K562 (cell line): Measurements from ENCODE around the gene KIF3A. TPM values are rescaled to one million over a fixed set of nuclear protein-coding genes. Genes with fewer than 3 reads are reported as not detected.

Source experiments
- ETV1 ChIP-seq: fragments of 450-650 bp; conservative IDR thresholded peaks from 2 replicates; pipeline ENCODE4 v1.6.1; 2016; ENCODE audit warnings: missing genetic modification characterization, control low read depth, low read depth, missing compliant biosample characterization
- FUS ChIP-seq: fragments of 200-400 bp; formaldehyde crosslinking; optimal IDR thresholded peaks from 2 replicates; pipeline ENCODE3; 2017; ENCODE audit warnings: low read depth, low read length
- GATA2 ChIP-seq: sonication (generic); formaldehyde crosslinking; IDR thresholded peaks from 2 replicates; pipeline ENCODE4 v1.4.0; 2020; ENCODE audit warnings: mild to moderate bottlenecking, missing genetic modification reagents
- GTF2E2 ChIP-seq: fragments of 200-800 bp; sonication (Bioruptor generic); IDR thresholded peaks from 2 replicates; pipeline ENCODE4 v1.6.1; 2016; ENCODE audit warnings: missing genetic modification characterization, missing compliant biosample characterization
- NFIC ChIP-seq: fragments of 450-650 bp; IDR thresholded peaks from 2 replicates; pipeline ENCODE4 v1.6.1; 2017; ENCODE audit warnings: mild to moderate bottlenecking, inconsistent platforms
- PCBP2 ChIP-seq: fragments of 200-400 bp; formaldehyde crosslinking; IDR thresholded peaks from 2 replicates; pipeline ENCODE4 v1.6.1; 2018; ENCODE audit warnings: low read length, low read depth, mild to moderate bottlenecking, moderate library complexity; ENCODE audit not compliant: poor library complexity, severe bottlenecking
- SMARCC2 ChIP-seq: fragments of 450-650 bp; IDR thresholded peaks from 2 replicates; pipeline ENCODE4 v1.6.1; 2017; ENCODE audit warnings: antibody characterized with exemption, moderate library complexity, mild to moderate bottlenecking, low read depth
- YBX1 ChIP-seq: fragments of 450-650 bp; IDR thresholded peaks from 2 replicates; pipeline ENCODE4 v1.7.1; 2016; ENCODE audit warnings: mild to moderate bottlenecking
- ZBTB8A ChIP-seq: fragments of 450-650 bp; IDR thresholded peaks from 2 replicates; pipeline ENCODE4 v1.6.1; 2018; ENCODE audit warnings: mild to moderate bottlenecking, moderate library complexity; ENCODE audit not compliant: partially characterized antibody
- polyA plus RNA-seq, 8 experiments: library from polyadenylated mRNA; depleted of rRNA in 4 of 8; stranded (reverse) in 5 of 8; unstranded in 3 of 8; fragments of >200 nt; fragmentation: Nextera tagmentation in 2 of 8; fragmentation: Illumina TruSeq in 1 of 8; extraction: Ambion mirVana in 2 of 8; extraction: Trizol in 1 of 8; gene quantifications; 2 replicates each; pipeline versions ENCODE4 v1.2.1 to v1.2.3, GENCODE V29; 2011 to 2014; ENCODE audit warnings: inconsistent platforms in 1 of 8, missing spikeins in 1 of 8
- total RNA-seq, 7 experiments: library from RNA; depleted of rRNA in 6 of 7; stranded (reverse); fragments of >200 nt in 6 of 7; fragmentation: Illumina TruSeq in 2 of 7; extraction: Trizol in 2 of 7; gene quantifications; 2 replicates each; pipeline versions ENCODE4 v1.2.1 to v1.2.3, GENCODE V29; 2011 to 2021; ENCODE audit warnings: low replicate concordance in 1 of 7
- TF ChIP-seq, protein P1 (sequence below), 2 experiments: fragments of 450-650 bp; formaldehyde crosslinking in 1 of 2; IDR thresholded peaks; 2 replicates each; pipeline versions ENCODE4 v1.4.0 to v1.6.1; 2014 to 2020; ENCODE audit warnings: mild to moderate bottlenecking in 2 of 2, borderline replicate concordance in 1 of 2, low read depth in 1 of 2
- TF ChIP-seq, protein P2 (sequence below), 3 experiments: fragments of 200-800 bp in 1 of 3; sonication (Bioruptor generic) in 1 of 3; sonication (generic) in 1 of 3; formaldehyde crosslinking in 1 of 3; IDR thresholded peaks; 2 replicates each; pipeline versions ENCODE4 v1.6.1 to v1.8.0; 2016 to 2022; ENCODE audit warnings: mild to moderate bottlenecking in 2 of 3, missing compliant biosample characterization in 2 of 3, missing genetic modification characterization in 2 of 3, missing genetic modification reagents in 1 of 3
- TF ChIP-seq, protein P3 (sequence below): fragments of 250-450 bp; sonication (Bioruptor Pico); IDR thresholded peaks from 2 replicates; pipeline ENCODE4 v1.4.0; 2020

The KIF3A gene
- total and polyA plus RNA-seq, 9 of the 15 experiments (the other 6 are each of a cell fraction or from before 2014, with no cell fraction given): 1.5 to 7.8 (median 6.0) TPM

DNA sequence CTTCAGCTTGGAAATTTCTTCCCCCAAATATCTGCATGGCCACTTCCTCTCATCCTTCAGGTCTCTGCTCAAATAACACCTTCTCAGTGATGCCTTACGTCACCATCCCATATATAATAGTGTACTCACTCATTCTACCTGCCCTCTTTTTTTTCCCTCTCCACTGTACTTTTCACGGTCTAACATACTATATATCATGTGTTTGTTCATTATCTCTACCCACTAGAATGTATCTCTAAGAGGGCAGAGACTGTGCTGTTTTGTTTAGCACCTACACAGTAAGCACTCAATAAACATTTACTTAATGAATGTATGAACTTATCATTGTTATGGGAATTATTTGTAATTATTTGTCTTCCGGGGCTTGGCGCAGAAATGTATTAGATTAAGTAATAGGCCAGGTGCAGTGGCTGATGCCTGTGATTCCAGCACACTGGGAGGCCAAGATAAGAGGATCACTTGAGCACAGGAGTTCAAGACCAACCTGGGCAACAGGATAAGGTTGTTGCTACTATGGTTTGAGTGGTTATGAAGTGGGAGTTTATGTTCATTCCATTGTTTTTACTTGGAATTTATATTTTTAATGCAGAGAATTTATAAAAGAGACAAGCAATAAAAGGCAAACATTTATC is 85.4 kb downstream of the KIF3A start (continued):
- TF ChIP-seq ETV1 (tag) (peak; percentile 67), GATA2 (CRISPR knock-in tag) (peak; percentile 97), NFIC (peak; percentile 95), ZBTB8A (no peak), FUS (no peak), GTF2E2 (tag) (no peak), SMARCC2 (peak; percentile 93), YBX1 (no peak), PCBP2 (no peak)
- TF ChIP-seq, protein P1, sequence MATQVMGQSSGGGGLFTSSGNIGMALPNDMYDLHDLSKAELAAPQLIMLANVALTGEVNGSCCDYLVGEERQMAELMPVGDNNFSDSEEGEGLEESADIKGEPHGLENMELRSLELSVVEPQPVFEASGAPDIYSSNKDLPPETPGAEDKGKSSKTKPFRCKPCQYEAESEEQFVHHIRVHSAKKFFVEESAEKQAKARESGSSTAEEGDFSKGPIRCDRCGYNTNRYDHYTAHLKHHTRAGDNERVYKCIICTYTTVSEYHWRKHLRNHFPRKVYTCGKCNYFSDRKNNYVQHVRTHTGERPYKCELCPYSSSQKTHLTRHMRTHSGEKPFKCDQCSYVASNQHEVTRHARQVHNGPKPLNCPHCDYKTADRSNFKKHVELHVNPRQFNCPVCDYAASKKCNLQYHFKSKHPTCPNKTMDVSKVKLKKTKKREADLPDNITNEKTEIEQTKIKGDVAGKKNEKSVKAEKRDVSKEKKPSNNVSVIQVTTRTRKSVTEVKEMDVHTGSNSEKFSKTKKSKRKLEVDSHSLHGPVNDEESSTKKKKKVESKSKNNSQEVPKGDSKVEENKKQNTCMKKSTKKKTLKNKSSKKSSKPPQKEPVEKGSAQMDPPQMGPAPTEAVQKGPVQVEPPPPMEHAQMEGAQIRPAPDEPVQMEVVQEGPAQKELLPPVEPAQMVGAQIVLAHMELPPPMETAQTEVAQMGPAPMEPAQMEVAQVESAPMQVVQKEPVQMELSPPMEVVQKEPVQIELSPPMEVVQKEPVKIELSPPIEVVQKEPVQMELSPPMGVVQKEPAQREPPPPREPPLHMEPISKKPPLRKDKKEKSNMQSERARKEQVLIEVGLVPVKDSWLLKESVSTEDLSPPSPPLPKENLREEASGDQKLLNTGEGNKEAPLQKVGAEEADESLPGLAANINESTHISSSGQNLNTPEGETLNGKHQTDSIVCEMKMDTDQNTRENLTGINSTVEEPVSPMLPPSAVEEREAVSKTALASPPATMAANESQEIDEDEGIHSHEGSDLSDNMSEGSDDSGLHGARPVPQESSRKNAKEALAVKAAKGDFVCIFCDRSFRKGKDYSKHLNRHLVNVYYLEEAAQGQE (IDR thresholded peaks at IDR 0.05; ENCODE audit: borderline replicate concordance): no peak
- TF ChIP-seq, protein P1 (CRISPR knock-in tag; IDR thresholded peaks at IDR 0.05; ENCODE audit: low read depth): no peak
- TF ChIP-seq, protein P2, sequence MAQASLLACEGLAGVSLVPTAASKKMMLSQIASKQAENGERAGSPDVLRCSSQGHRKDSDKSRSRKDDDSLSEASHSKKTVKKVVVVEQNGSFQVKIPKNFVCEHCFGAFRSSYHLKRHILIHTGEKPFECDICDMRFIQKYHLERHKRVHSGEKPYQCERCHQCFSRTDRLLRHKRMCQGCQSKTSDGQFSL (CRISPR knock-in tag; IDR thresholded peaks at IDR 0.05): no peak
- TF ChIP-seq, protein P2 (tag; IDR thresholded peaks at IDR 0.05): no peak; a peak in 1 of 4 replicates
- TF ChIP-seq, protein P3, sequence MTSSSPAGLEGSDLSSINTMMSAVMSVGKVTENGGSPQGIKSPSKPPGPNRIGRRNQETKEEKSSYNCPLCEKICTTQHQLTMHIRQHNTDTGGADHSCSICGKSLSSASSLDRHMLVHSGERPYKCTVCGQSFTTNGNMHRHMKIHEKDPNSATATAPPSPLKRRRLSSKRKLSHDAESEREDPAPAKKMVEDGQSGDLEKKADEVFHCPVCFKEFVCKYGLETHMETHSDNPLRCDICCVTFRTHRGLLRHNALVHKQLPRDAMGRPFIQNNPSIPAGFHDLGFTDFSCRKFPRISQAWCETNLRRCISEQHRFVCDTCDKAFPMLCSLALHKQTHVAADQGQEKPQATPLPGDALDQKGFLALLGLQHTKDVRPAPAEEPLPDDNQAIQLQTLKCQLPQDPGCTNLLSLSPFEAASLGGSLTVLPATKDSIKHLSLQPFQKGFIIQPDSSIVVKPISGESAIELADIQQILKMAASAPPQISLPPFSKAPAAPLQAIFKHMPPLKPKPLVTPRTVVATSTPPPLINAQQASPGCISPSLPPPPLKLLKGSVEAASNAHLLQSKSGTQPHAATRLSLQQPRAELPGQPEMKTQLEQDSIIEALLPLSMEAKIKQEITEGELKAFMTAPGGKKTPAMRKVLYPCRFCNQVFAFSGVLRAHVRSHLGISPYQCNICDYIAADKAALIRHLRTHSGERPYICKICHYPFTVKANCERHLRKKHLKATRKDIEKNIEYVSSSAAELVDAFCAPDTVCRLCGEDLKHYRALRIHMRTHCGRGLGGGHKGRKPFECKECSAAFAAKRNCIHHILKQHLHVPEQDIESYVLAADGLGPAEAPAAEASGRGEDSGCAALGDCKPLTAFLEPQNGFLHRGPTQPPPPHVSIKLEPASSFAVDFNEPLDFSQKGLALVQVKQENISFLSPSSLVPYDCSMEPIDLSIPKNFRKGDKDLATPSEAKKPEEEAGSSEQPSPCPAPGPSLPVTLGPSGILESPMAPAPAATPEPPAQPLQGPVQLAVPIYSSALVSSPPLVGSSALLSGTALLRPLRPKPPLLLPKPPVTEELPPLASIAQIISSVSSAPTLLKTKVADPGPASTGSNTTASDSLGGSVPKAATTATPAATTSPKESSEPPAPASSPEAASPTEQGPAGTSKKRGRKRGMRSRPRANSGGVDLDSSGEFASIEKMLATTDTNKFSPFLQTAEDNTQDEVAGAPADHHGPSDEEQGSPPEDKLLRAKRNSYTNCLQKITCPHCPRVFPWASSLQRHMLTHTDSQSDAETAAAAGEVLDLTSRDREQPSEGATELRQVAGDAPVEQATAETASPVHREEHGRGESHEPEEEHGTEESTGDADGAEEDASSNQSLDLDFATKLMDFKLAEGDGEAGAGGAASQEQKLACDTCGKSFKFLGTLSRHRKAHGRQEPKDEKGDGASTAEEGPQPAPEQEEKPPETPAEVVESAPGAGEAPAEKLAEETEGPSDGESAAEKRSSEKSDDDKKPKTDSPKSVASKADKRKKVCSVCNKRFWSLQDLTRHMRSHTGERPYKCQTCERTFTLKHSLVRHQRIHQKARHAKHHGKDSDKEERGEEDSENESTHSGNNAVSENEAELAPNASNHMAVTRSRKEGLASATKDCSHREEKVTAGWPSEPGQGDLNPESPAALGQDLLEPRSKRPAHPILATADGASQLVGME (CRISPR knock-in tag): no peak
